HG03095 (cell line): ENCODE measurements around the gene POTEE.
"Not testable (repeated sequence)": the region's sequence is repeated elsewhere in the genome, so short reads cannot be mapped to it uniquely, and the experiment has no call there.

ENCODE experiments used
- ATAC-seq: cut with Tn5 transposase; IDR thresholded peaks from one replicate; pipeline ENCODE4 v1.9.1; 2021; ENCODE audit warnings: moderate library complexity; ENCODE audit not compliant: unreplicated experiment

Gene POTEE

DNA sequence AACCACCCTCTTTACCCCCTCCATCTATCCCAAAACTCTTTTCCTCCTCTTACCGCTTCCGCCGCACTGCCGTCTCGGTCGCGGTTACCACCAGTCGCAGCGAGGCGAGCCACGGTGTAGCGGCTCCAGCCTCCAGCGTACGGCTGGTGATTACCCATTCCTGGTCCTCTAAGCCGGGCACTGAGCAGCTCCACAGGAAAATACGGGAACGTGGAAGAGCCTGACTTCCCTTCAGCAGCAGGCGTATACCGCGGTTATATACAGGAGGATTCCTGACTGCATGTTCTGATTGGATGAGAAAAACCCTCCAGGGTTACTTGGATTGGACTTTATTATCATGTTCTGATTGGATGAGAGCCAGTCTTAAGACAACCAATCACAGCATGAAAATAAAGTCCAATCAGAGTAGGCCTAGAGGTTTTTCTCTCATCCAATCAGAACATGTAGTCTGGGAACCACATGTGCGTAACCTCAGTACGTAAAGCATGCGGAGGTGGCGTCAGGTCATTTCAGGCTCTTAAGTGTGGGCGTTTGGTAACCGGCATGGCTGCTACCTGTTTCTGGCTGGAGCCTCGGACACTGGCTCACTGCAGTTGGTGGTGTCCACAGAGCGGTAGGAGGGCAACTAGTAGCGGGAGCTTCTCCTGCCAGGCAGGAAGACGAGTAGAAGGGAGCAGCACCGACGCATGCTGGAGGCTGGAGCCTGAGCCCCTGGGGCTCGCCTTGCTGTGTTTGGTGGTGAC, at the start of gene POTEE:
Gene POTEE (plus strand): TSS at position 507 of the 743 bp plus-strand sequence. CDS start 8,867 bp downstream, outside the sequence.
- not testable (repeated sequence) for ATAC-seq

DNA sequence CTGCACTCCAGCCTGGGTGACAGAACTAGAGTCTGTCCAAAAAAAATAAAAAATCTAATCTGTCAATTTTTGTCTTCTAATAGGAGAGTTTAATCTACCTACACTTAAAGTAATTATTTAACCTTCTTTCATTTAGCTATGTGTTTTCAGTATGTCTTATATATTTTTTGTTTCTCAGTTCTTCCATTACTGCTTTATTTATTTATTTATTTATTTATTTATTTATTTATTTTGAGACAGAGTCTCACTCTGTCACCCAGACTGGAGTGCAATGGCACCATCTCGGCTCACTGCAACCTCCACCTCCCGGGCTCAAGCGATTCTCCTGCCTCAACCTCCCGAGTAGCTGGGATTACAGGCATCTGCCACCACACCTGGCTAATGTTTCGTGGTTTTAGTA, 43.8 kb upstream of the POTEE start:
- not testable (repeated sequence) for ATAC-seq

DNA sequence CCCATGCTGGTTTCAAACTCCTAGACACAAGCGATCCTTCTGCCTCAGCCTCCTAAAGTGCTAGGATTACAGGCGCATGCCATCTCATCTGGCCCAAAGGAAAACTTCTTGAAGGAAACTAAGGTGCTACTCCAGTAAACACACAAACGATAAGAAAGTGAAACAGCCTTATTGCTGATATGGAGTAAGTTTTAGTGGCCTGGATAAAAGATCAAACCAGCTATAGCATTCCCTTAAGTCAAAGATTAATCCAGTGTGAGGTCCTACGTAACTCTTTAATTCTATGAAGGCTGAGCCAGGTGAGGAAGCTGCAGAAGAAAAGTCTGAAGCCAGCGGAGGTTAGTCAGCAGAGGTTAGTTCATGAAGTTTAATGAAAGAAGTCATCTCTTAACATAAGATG, 40.8 kb upstream of the POTEE start:
- no peak for ATAC-seq

DNA sequence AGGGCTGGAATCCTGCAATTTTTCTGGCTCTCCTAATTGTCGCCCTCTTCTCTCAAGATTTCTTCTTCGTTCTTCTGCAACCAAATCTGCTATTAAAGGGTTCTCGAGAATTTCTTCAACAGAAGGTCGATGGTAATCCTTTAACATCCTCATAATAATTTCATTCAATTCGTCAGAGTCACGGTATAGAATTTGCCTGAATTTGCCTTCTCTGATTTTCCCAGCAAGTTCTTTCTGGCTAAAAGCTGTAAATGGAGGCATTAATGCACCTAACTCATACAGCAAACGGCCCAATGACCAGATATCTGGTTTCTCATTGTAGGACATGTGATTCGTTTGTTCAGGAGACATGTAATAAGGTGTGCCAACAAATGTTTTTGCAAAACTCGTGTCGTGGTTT, 31.3 kb upstream of the POTEE start:
- not testable (repeated sequence) for ATAC-seq

DNA sequence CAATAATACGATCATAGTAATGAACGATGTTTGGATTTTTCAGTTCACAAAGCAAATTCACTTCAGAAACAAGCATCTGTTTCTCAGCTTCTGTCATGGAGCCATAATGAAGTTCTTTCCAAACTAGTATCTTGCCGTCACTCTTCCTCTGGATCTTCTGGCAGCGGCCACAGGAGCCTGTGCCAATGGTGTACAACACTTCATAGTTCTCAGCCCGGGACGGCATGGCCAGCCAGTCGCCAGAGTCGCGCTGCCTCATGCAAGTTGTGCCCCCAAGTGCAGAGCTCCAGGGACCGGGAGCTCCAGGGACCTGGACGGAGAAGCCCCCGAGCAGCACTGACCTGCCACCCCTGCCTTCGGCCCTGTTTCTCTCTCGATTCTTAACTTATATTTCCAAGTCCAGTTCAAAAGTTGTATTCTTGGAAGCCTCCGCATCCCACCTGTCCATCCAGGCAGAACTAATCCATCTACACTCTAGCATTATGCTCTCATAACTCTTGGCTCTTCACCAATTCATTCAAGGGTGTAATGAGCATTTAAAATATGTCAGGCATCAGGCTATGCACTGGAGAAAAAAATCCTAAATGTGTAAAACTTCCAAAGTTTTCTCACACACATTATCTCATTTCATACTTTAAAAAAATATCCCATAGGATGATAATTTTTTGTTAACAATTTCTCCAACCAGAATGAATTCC, 30.5 kb upstream of the POTEE start:
- not testable (repeated sequence) for ATAC-seq

DNA sequence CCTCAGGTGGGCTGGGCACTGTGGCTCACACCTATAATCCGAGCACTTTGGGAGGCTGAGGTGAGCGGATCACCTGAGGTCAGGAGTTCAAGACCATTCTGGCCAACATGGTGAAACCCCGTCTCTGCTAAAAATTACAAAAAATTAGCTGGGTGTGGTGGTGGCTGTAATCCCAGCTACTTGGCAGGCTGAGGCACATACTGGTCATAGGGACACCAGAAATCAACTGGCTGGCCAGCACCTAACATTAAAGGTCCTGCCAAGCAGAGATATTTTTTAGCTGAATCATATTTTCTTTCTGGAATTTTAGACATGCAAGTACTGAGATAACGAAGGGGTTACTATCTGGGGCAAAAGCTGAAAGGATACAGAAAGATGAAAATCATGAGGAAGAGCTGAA, 27.9 kb upstream of the POTEE start:
- ATAC-seq: not testable (repeated sequence)

DNA sequence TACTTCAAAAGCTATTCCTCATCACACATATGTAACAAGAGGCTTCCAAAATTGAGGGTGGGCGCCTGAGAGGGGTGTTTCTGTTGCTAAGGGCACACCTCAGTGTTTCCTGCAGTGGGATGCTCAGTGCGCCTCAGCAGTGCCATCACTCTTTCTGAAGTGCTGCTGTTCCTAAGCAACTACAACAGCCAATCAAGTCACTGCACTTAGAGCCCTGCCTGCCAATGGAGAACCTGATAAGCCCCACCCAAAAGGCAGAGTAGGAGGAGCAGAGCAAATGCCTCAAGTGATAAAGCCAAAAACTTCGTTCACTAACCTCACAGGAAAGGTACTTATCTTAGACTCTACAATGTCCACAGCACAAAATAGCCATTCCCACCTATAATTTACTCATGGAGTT, 15.9 kb upstream of the POTEE start:
- ATAC-seq: not testable (repeated sequence)

DNA sequence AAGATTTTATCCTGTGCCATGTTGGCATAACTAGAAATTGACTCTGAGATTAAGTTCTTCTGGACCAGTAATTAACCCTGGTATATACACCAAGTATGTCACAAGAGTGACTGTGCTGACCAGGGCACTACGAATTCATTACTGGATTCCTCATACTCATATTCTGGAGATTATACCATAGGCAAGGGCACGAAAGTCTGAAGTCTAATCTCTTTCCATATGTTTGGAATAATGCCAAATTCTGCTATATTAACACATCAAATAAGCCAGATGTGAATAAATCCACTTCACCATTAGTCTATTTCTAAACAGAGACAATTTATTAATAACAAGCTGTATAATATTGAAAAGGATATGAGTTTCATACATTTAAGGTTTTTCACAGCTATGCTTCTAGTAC, 13.2 kb upstream of the POTEE start:
- ATAC-seq: not testable (repeated sequence)

DNA sequence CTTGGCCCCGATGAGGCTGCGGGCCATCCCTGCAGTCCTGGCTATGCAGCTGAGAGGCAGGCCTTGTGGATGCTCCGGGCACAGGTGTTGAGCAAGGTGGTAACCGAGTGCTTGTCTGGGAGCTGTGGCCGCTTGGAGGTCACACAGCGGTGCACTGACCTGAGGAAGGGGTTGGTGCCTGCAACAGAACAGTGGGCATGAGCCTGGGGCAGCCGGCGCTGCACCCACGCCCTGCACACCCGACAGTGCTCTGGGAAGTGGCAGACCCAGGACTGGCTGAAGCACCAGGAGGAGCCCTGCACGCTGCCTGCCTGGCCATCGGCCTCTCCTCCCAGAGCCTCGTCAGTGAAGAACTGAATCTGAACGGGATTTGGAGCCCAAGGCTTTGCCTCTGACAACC, 8.2 kb upstream of the POTEE start:
- no peak for ATAC-seq

DNA sequence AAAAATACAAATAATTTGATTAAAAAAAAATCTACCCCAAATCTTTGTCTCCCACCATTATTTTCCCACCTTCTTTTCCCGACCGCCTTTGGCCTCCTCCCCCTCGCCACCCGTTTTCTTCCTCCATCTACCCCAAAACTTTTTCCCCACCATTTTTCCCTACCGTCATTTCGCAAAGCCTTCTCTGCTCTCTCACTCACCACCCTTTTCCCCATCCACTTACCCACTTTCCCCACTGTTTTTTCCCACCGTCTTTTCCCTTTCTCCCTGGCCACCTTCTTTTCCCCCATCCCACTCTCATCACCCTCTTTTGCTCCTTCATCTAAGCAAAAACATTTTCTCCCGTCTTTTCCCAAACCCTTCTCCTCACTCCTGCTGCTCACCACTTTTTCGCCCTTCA, 1.5 kb upstream of the POTEE start:
- not testable (repeated sequence) for ATAC-seq

DNA sequence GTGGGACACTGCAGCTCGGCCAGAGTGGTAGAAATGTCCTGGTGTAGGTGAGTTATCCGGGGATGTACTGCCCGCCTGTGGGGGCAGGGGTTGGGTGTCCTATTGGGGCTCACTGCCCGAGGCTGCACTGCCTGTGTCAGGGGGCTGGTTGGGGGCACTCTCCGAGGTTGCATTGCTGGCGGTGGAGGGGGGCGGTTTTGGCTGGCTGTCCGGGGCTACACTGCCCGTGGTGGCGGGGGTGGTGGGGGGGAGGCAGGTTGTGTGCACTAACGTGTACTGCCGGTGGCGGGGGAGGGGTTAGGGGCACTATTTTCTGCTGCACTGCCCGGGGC, 403 bp downstream of the POTEE start:
- ATAC-seq: not testable (repeated sequence)

DNA sequence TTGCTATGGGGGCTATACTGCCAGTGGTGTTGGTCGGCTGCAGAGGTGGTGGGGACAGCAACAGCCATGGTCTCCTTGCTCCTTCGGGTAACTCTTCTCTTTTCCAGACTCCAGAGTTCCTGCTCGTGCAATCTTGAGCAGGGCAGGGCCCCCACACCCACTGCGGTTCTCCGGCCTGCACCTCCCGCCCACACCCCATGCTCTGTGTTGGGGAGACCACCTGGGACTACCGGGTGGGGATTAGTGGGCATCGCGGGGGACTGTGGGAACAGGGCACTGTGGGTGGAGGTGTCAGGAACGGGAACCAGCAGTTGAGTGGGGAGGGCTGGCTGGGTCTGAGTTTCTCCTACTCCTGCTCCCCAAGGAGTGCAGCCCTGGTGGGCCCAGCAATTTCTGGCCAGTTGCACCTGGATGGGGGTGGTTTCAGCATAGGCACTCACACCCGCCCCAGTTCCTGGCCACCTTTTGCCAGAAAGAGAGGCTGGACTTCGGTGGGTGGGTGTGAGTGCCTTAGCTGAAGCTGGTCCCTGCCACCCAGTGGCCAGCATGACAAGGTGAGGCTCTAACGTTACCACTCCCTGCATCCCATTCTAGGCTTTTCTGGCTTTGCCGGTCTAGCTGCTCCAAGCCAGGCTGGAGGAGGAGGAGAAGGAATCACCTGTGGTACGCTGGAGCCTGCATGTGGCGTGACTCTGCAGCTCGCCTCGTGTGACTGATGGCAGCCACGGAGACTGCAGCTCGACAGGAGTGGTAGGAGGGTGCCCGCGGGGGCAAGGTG, 1.3 kb downstream of the POTEE start:
- ATAC-seq: not testable (repeated sequence)

DNA sequence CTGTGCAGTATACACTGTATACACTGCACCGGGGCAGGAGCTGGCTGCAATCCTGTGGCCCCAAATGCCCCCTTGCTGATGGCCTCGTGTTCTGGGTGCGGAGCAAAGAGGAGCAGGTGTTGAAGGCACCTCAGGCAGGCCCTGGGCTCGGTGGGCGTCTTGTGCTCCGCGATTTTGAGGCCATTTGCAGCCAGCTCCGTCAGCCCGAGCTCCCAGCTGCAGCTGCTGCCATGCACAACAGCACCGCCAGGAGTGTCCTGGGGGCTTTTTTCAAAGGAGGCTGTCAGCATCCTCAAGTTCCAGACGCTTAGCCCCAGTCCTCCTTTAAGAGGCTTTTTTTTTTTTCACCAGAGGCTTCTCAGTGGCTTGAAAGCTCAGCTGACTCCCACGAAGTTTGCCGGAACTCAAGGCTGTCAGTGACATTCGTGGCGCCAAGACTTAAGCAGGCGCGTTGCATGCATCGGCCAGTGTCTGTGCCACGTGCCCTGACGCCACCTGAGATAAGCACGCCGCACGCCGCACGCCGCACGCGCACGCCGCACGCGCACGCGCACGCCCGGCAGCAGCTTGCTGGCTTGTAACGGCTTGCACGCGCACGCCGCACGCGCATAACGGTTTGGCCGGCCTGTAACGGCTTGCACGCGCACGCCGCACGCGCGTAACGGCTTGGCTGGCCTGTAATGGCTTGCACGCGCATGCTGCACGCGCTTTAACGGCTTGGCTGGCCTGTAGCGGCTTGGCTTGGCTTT, 8.1 kb downstream of the POTEE start:
- ATAC-seq: not testable (repeated sequence)

DNA sequence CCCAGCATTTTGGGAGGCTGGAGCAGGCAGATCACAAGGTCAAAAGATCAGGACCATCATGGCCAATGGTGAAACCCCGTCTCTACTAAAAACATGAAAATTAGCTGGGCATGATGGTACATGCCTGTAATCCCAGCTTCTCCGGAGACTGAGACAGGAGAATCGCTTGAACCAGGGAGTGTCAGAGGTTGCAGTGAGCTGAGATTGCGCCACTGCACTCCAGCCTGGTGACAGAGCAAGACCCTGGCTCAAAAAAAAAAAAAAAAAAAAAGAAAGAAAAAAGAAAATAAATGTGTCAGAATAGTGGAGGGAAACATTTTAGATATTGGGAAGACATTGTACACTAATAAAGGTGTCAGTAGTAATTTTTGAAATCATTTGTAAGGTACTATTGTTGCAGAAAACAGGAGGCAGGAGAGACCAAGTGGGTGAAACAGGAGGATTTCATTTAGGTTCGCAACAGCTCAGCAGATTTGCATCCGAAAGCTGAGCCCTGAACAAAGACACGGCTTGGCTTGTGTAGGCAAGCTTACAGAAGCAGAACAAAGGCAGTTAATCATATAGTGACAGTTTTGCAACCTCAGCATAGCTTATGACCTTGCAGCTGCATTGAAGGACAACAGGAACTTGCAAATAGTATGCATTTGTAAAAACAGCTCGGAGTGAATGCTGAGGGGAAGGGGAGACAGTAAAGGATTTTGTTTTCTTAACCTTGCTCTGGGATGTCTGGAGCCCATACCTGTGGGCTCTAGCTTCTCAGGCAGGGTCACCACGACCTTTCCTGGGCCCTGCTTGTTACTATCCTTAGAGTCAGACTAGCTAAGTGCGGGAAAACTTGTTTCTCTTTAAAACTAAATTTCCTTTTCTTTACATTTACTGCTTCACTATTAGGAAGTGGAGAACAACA, 26.5 kb downstream of the POTEE start:
- ATAC-seq: not testable (repeated sequence)
